Measurements from ENCODE around the gene SLC25A39.
"Not testable (repeated sequence)": the region's sequence is repeated elsewhere in the genome, so short reads cannot be mapped to it uniquely, and the experiment has no call there.

Gene SLC25A39, protein sequence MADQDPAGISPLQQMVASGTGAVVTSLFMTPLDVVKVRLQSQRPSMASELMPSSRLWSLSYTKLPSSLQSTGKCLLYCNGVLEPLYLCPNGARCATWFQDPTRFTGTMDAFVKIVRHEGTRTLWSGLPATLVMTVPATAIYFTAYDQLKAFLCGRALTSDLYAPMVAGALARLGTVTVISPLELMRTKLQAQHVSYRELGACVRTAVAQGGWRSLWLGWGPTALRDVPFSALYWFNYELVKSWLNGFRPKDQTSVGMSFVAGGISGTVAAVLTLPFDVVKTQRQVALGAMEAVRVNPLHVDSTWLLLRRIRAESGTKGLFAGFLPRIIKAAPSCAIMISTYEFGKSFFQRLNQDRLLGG

GRCh38 chr17:44324571-44325275 lies at the start of gene SLC25A39:
SLC25A39 (minus strand) TSS chr17:44324823; CDS start chr17:44323562, 1,261 bp downstream.
- peak; percentile 93 to 95 for DNase-seq

- no peak for DNase-seq
These were observed 47.4 kb upstream of the SLC25A39 start for GRCh38 chr17:44372036-44372435.

DNA sequence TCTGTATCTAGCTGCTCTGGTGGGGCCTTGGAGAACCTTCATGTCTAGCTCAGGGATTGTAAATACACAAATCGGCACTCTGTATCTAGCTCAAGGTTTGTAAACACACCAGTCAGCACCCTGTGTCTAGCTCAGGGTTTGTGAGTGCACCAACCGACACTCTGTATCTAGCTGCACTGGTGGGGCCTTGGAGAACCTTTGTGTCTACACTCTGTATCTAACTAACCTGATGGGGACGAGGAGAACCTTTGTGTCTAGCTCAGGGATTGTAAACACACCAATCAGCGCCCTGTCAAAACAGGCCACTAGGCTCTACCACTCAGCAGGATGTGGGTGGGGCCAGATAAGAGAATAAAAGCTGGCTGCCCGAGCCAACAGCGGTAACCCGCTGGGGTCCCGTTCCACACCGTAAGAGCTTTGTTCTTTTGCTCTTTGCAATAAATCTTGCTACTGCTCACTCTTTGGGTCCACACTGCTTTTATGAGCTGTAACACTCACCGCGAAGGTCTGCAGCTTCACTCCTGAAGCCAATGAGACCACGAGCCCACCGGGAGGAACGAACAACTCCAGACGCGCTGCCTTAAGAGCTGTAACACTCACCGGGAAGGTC lies 44.9 kb upstream of the SLC25A39 start:
- not testable (repeated sequence) for DNase-seq

- DNase-seq: not testable (repeated sequence)
These were observed 44.0 kb upstream of the SLC25A39 start for GRCh38 chr17:44368391-44369243.

DNA sequence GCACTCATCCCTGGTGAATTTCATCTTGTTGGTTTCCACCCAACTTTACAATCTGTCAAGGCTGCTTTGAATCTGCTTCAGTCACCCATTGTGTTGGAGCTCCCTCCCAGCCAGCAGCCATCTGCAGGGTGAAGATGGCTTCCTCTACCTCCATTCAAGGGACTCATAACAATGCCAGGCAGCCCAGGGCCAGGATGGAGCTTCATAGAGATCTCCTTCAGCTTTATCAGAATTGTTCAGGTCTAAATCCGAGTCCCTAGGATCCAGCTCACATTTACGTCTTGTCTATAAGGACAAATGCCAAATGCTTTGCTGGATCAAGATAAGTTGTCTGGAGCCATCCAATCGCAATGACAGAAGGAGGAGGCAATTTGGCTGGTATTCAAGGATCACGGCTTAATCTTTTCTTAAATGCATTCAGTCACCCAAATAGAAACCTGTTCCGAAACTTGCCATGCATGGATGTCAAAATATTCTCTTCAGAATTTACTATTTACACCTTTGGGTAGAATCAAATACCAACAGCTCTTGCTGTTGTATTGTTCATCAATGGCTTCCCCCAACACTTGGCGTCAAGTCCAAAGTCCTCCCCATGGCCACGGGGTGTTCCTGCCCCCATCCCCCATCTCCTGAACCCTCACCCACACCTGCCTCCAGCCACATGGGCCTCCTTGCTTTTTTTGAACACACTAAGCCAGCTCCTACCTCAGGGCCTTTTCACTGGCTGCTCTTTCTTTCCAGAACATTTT lies 42.8 kb upstream of the SLC25A39 start:
- DNase-seq: no peak

GRCh38 chr17:44365051-44365450 lies 40.4 kb upstream of the SLC25A39 start:
- not testable (repeated sequence) for DNase-seq

- DNase-seq: peak; percentile 50 to 69
These were observed 39.1 kb upstream of the SLC25A39 start, which contains the start of gene FAM171A2 for GRCh38 chr17:44363613-44364159. FAM171A2 (minus strand) TSS chr17:44363853; CDS start chr17:44363714, 139 bp downstream.

DNA sequence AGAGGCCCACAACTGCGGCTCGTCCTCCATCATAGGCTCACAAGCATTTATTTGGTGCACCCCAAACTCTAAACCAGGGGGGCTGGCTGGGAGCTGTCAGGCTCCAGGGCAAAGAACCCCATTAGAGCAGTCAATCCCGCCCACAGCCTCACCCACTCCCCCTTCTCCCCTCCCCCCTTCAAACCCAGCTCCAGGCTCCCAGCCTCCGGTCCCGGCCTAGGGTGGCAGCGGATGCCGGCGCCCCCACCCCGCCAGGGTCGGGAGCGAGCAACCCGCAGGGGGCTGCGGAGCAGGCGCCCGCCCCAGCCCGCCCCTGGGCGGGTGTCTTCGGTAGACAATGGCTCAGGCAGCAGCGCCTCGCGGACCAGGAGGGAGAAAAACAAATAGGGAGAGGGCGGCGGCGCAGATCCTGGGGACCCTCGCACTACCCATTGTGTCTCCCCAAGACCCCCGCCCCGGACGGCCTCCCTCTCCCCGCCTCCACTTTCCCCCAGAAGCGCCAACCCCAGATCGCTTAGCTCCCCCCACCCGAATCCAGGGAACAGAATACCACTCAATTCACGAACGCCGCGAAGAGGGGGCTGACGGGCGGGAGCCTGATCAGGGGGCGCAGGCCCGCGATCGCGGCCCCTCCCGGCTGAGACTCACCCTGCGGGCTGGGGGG lies 38.5 kb upstream of the SLC25A39 start:
- DNase-seq: no peak

- no peak for DNase-seq
These were observed 37.9 kb upstream of the SLC25A39 start for GRCh38 chr17:44362459-44362948.

- DNase-seq: no peak
These were observed 37.0 kb upstream of the SLC25A39 start for GRCh38 chr17:44361292-44362260.

- no peak for DNase-seq
These were observed 36.2 kb upstream of the SLC25A39 start for GRCh38 chr17:44360826-44361225.

DNA sequence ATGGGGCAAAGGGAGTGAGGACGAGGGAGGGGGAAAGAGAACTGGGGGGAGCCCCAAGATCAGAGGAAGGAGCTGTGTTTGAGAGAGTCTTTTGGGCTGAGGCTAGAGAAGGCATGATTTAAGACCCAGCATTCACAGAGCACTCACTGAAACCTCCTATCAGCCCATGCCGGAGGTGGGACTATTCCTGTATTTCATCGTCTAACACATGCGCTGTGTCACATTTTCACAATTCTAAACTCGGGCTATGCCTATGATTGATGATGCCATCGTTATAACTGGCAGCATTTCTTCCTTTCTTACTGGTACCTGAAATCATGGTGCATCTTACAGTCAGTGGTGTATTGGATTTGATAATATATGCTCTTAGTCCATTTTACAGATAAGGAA lies 35.5 kb upstream of the SLC25A39 start:
- no peak for DNase-seq

- no peak for DNase-seq
These were observed 35.0 kb upstream of the SLC25A39 start for GRCh38 chr17:44359458-44360143.

DNA sequence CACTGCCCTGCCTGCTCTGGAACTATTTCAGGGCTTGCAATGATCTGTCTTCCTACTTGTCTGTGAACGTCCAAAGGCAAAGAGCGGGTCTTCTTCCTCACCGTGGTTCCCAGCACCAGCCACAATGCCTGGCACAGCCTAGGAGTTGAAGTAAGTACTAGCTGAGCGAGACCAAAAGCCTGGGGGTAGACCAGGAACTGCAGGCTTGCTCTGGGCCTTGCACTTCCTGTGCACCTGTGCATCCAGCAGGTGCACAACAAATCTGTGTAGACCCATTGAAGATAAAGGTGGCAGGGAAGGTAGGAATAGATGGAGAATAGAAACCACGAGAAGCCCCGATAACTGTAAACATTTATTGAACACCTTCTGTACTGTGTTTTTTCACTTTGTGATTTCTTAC lies 34.4 kb upstream of the SLC25A39 start:
- no peak for DNase-seq

DNA sequence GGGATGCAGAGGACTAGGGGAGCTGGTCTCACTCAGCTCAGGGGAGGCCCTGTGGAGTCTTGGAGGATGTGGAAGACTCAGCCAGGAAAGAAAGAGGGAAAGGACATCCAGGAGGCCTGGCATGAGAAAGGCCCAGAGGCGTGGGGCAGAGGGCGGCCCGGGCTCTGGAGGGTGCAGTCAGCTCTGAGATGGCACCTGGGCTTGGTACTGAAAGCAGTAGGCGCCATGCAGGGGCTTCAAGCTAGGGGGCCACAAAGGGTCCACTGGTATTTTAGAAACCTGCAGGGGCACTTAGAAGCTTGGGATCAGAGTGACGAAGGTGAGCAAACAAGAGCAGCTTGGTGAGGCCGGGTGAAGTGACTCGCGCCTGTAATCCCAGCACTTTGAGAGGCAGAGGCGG lies 33.4 kb upstream of the SLC25A39 start:
- no peak for DNase-seq

GRCh38 chr17:44356241-44356640 lies 31.6 kb upstream of the SLC25A39 start:
- DNase-seq: no peak

DNA sequence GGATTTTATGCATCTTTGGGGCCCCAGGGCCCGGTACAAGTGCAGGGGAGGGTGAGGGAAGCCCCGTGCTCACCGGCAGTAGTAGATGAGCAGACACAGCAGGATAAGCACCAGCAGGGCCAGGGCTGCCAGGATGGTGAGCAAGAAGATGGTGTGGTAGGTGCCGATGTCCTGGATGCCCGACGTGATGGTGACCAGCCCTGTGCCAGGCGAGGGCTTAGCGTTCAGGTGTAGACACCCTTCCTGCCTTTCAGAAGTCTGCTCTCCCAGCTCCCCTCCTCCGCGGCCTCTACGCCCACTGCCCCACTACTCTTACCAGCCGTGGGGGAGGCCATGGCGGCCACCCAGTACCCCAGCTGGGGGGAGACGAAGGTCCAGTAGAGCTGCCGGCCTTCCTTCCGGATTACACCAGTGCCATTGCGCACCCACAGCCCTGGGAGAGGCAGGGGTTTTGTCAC lies 31.0 kb upstream of the SLC25A39 start:
- no peak for DNase-seq

DNA sequence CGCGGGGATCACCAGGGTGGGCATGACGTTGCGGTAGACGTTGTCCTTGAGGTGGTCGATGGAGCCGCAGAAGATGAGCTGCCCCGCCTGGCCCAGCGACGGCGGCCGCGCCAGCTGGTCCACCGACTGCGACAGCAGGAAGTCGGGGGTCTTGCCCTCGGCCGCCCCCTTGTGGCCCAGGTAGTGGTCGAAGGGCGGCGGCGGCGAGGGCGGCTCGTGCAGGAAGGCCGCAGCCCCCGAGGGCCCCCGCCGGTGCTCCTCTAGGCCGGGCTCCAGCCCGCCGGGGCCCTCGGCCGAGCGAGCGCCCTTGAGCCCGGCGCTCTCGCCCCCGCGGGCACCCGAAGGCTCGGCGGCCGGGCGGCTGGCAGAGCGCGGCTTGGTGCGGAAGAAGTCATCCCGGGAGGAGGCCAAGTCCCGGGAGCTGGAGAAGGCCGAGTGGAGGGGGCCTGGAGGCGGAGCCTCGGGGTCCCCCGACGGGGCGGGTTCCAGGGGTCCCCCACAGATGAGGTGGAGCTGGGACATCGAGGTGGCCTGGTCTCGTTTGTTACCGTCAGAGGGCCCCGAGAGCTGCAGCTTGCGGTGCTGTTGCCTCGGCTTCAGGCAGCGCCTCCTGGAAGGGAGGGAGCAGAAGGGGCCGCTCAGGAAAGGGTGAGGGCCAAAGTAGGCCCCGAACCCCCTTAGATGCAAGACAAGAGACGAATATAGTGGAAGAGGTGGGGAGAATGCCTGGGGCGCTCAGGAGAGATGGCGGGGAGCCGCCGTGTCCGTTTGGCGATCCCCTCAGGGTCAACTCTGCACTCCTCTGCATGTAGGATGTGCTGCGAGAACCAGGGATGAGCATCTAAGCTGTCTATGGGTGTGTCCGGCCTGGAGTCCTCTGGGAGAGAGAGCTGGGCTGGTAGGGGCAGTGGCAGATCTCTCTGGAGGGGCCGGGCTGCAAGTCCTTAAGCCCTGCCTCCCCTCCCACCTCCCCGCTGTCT lies 30.2 kb upstream of the SLC25A39 start:
- DNase-seq: peak; percentile 41 to 69

All from stimulated activated CD4-positive, alpha-beta T cell treated with anti-CD3 and anti-CD28 coated beads, Interleukin-4, amount 100 ng/mL, for 4 hours (primary cell).